ENCODE measurements around the gene RNFT1. TPM values are rescaled to one million over a fixed set of nuclear protein-coding genes. Genes with fewer than 3 reads are reported as not detected.

The RNFT1 gene
- total RNA-seq, 1 experiment from 2014 or later: 6.8 TPM

DNA sequence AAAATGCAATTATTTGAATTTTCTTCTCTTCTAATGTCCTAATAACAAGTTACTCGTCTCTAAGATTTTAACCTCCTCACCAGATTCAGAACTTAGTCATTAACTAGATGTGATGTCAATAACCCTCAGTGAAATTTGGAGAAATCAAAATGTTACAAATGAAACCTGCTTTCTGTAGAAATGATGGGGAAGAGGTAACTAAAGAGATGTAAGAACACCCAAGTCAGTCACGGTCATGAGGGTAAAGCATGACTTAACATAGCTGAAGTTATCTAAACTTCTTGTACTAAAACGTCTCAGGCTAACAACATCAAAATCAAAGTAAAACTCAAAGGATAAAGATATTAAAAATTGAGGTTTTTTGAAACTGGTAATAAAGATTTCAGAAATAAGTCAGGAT, 9.7 kb downstream of the RNFT1 start:
- Histone ChIP-seq H2BK120ac (ENCODE audit: low read depth, low read length, poor library complexity, severe bottlenecking) (no peak overlapping the region), H2BK15ac (ENCODE audit: low read depth, low read length) (no peak overlapping the region), H3K23ac (ENCODE audit: insufficient read length, low read depth, low read length) (no peak overlapping the region), H2BK20ac (ENCODE audit: low read depth, low read length, poor library complexity, severe bottlenecking) (no peak overlapping the region), H4K20me1 (ENCODE audit: control insufficient read depth, insufficient read depth, insufficient read length) (no peaks in the 10 kb centered on the region), H3K9me3 (ENCODE audit: control insufficient read depth, low read depth, low read length) (no peaks in the 10 kb centered on the region), H3K27me3 (ENCODE audit: insufficient read depth, low read length) (no peaks in the 10 kb centered on the region), H2AK5ac (ENCODE audit: insufficient read length, low read length) (no peak overlapping the region), H4K91ac (ENCODE audit: insufficient read length, low read depth, low read length) (no peak overlapping the region), H2BK12ac (ENCODE audit: insufficient read length, low read depth, low read length) (no peak overlapping the region), H2BK5ac (ENCODE audit: insufficient read length, low read length) (no peak overlapping the region), H4K8ac (replicated peaks; ENCODE audit: insufficient read length, low read depth, low read length) (no peak overlapping the region), H3K27ac (ENCODE audit: insufficient read length, low read depth, low read length) (no peak overlapping the region), H3K79me1 (ENCODE audit: insufficient read depth, low read depth, low read length, poor library complexity, severe bottlenecking) (no peaks in the 10 kb centered on the region), H2AFZ (ENCODE audit: low read length) (no peak overlapping the region), H3K4me2 (ENCODE audit: insufficient read depth, insufficient read length, low read length) (no peak overlapping the region), H4K5ac (ENCODE audit: insufficient read length, low read depth, low read length) (no peak overlapping the region), H3K23me2 (ENCODE audit: insufficient read length, low read depth, low read length, poor library complexity, severe bottlenecking) (no peaks in the 10 kb centered on the region), H3K79me2 (ENCODE audit: insufficient read depth, low read length) (no peaks in the 10 kb centered on the region), H3K4ac (ENCODE audit: low read depth, low read length) (no peak overlapping the region), H3T11ph (ENCODE audit: low read length) (no peak overlapping the region), H3K18ac (ENCODE audit: insufficient read length, low read depth, low read length) (no peak overlapping the region), H3K56ac (ENCODE audit: insufficient read length, low read depth, low read length) (no peak overlapping the region), H3K4me1 (ENCODE audit: insufficient read depth, low read length) (no peaks in the 10 kb centered on the region), H3K9ac (ENCODE audit: extremely low read depth, insufficient read length, low read length) (no peak overlapping the region), H3K14ac (ENCODE audit: insufficient read depth, low read length) (no peak overlapping the region)
- Mint-ChIP-seq H3K9me3 (no peaks in the 10 kb centered on the region), H3K4me3 (no peak overlapping the region), H3K36me3 (ENCODE audit: insufficient read depth in 1 of 3, low read depth in 3 of 3) (no peaks in the 10 kb centered on the region; a peak in 1 of 7 replicates), H3K27me3 (ENCODE audit: low read depth) (no peaks in the 10 kb centered on the region), H3K27ac (no peak overlapping the region), H3K4me1 (no peaks in the 10 kb centered on the region)
- no peak for TF ChIP-seq CTCF (conservative IDR thresholded peaks at IDR 0.05)
- no peak for DNase-seq
- no CpG with 5 or more reads among the region's 3 CpGs for WGBS (ENCODE audit: extremely low coverage, insufficient read length, low lambda C conversion rate)

Measured in H9 (cell line).